Measurements from ENCODE around the gene PFAS.

Gene PFAS

DNA sequence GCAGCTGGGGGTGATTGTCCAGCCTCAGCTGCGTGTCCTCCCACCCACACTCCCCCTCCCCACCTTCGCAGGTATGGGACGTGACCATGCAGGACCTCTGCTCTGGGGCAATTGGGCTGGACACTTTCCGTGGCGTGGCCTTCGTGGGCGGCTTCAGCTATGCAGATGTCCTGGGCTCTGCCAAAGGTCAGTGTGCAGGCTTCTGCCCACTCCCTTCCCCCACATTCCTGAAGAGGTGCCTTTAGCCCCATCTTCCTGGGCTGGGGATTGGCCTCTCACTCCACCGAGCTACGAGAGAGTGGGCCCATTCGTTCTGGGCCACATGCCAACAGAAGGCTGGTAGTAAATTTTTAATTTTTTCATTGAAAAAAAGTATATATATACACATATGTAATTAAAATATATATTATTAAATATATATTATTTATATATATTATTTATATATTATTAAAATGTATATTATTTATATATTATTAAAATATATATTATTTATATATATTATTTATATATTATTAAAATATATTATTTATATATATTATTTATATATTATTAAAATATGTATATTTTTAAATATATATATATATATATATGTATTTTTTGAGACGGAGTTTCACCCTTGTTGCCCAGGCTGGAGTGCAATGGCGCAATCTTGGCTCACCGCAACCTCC is 18.5 kb downstream of the PFAS start:
- no peak for DNase-seq

DNA sequence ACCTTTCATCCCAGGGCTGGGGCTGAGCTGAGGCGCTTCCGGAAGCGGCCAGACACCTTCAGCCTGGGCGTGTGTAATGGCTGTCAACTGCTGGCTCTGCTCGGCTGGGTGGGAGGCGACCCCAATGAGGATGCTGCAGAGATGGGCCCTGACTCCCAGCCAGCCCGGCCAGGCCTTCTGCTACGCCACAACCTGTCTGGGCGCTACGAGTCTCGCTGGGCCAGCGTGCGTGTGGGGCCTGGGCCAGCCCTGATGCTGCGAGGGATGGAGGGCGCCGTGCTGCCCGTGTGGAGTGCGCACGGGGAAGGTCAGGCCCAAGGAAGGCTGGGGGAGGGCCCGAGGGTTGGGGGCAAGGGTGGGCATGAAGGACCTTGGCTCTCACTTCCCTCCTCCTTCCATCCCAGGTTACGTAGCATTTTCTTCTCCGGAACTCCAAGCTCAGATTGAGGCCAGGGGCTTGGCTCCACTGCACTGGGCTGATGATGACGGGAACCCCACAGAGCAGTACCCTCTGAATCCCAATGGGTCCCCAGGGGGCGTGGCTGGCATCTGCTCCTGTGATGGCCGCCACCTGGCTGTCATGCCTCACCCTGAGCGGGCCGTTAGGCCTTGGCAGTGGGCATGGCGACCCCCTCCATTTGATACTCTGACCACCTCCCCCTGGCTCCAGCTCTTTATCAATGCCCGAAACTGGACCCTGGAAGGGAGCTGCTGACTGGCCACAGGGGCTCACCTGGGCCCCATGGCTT is 19.6 kb downstream of the PFAS start:
- DNase-seq = no peak

DNA sequence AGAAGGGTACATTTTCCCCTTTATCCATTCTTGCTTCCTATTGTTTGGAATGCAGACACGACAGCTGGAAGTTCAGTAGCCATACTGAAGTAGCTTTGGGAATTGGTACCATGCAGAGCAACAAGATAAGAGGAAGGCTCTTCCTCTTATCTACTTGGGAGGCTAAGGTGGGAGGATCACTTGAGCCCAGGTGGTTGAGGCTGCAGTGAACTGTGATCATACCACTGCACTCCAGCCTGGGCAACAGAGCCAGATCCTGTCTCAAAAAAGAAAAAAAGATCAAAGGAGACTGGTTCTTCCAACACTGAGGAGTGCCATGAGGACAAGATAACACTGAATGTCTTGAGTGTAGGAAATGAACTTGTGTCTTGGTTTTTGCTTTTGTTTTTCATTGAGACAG is 23.3 kb downstream of the PFAS start:
- DNase-seq = no peak

DNA sequence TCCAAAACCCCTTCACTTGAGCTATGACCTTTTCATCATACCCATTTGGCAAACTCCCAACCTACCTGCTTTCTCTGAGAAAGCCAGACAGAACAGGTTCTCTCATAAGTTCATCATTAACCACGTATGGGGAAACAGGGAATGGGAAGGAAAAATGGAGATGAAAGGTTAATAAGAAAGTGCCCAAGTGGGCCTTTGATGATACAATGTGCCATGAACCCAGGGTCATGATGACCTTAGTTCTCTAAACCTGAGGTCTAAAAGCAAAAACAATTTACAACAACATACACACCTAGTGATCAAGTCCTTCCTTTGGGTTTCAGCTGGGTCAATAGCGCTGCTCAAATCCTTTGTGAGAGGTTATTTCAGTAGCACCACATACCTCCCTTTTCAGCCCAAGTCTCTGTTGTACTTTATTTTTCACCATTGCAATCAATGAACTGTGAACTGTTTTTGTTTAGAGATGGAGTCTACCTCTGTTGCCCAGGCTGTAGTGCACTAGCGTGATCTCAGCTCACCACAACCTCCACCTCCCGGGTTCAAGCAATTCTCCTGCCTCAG is 24.9 kb downstream of the PFAS start:
- no peak for DNase-seq

DNA sequence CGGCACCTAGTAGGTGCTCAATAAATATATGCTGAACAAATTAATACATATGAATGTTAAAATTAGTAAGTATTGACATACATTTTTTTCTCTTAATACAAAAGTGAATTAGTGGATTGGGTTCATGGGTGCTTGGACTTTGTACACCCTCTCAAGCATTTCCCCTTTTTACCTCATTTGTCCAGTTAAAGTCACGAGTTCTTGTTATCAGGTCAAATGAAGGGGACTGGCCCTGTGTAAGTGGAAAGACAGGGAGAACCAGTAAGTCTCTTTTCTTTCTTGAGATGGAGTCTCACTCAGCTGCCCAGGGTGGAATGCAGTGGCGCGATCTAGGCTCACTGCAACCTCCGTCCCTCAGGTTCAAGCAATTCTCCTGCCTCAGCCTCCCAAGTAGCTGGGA is 25.7 kb downstream of the PFAS start:
- DNase-seq = no peak

DNA sequence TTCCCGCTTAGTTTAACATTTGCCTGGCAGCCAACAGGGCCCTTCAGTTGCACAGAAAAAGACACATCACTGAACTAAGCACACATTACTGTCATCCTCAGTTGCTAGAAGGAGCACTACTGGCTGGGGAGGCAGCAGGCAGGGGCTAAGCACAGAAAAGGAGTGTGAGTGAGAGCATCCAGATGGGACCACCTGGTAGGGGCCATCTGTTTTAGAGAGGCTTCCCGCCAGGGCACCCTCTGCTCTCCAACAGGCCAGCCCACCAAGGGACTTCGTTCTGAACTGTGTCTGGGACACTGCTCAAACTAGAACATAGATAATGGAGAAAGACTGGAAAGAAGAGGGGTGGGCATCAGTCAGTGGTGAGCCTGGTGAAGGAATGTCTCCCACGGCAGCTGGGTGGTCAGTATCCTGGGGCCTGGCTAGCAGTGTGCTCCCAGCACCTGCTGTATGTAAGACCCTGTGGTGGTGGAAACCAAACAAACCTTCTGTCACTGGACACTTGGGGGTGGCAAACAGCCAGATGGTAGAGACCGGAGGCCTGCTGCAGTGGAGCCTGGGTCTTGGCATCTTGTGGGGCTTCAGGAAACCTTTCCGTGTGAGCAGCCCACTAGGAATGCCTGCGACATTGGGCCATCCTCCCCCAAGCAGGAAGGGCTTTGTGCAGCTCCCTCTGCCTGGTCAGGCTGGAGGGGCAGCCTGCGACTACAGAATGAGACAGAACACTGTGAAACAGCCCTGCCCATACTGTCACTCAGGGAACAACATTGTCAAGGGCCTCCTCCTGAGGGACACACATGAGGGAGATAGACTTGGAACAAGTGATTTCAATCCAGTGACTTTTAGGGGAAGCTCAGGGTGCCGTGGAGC is 26.6 kb downstream of the PFAS start:
- no peak for DNase-seq

DNA sequence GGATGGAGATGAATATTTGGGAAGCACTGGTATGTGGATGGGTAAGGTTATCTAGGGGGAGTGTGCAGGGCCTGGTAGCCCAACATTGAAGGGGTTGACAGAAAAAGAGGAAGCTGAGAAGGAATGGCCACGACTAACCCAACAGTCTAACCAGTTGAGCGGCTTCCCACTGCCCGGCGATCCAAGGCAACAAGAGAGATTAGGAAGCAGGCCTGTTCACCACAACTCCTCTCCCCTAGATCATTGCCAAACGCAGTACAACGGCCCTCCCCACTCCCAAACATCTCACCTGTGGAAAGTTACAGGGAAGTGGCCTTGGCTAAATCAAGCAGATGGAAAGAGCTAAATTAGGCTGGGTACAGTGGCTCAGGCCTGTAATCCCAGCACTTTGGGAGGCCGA is 28.2 kb downstream of the PFAS start:
- DNase-seq = no peak

DNA sequence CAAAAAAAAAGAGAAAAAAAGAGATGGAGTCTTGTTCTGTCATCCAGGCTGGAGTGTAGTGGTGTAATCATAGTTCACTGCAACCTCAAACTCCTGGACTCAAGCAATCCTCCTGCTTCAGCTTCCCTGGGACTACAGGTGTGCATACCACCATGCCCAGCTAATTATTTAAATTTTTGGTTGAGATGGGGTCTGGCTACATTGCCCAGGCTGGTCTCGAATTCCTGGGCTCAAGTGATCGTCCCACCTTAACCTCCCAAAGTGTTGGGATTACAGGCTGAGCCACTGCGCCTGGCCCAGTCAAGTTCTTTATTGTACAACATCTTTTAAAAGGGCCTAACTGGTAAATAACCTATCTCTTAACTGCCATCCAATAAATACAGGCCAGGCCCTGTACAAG is 33.3 kb downstream of the PFAS start:
- no peak for DNase-seq

DNA sequence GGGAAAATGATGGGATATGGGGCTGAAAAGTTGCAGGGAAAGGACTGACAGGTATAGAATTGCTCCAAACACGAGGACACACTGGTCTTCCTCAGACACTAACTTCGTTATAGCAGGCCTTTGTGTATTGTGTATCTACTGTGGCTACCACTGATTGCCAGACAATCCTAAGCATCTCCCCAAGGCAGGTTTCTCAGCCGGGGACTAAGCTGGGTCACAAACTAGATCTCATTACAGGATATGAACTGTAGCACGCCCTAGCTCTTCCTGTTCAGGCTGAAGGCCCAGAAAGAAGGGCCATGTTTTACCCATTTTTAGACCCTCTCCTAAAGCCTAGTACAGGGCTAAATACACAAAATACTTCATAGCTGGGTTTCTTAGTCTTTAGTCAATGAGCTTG is 34.3 kb downstream of the PFAS start:
- no peak for DNase-seq

DNA sequence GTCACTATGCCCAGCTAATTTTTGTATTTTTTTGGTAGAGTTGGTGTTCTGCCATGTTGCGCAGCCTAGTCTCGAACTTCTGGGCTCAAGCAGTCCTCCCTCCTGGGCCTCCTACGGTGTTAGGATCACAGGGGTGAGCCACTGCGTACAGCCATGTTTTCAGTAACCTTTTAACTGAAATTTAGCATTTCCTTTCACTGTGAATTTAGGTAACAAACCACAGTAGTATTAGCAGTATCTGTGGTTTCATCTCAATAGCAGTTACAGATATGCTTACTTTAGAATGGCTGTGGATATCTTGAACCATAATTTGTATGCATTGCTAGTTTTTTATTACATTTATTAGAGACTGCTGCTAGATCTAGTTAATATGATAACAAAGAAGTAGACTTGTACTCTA is 35.0 kb downstream of the PFAS start:
- DNase-seq = no peak

DNA sequence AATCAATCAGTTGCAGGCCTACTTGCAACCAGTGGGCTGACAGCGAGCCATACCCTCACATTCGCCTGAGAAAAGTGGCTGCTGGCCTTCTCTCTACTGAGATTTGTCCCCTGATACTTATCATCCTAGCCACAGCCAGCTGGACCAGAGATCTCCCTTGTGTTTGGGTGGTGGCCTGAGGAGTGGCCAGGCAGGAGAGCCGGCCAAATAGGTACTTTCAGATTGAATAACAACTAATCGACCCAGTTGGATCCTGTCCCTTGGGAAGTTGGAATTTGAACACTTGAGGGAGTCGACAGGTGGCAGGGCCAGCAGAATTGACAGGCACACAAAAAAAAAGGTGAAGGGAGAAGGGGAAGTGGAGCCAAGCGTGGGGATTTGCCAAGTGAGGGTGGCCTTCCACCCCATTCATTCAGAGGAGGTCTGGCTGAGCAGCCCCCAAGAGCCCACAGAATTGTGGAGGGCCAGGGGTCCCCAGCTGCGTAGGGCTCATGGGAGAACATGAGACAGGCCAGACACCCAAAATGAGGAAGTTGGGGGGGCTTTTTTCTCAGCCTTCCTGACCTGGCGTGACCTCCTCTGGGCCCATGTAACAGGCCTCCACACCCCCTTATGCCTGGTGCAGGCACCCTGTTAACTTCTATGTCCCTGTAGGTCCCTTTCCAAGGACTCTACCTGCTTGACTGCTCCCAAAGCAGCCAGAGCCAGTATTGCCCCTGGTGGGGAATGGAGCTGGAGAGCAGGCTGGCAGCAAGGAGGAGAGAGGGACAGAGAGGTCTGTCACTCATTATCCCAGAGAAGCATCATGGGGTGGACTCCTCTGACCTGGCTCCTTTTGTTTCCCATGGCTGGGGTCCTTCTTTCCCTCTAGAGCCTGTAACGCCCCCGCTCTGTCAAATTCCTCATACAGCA is 36.4 kb downstream of the PFAS start:
- no peak for DNase-seq

DNA sequence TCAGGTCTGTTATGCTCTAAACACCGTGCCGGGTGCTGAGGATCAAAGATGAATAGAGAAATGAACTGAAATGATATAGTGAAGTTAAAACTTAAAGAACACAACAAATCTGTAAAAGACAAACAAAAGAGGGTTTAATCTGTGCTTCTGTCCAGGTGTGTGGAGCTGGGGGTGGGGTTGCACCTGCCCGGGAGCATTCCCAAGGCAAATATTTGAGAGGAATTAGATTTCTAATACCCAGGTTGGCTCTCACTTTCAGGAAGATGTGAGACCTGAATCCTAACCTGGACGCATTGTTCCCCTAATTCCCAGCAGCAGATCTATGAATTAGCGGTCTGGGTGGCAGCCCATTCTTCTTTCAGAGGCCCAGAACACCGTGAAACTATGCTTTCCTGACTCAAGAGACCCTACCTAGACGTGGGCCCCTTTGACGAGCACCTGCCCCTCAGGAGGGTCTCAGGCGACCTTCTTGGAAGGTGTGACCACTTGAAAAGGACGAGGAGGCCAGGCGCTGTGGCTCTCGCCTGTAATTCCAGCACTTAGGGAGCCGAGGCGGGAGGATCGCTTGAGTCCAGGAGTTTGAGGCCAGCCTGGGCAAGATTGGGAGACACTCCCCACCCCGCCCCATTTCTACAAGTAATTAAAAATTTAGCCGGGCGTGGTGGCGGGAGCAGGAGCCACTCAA is 38.7 kb downstream of the PFAS start:
- DNase-seq = no peak

DNA sequence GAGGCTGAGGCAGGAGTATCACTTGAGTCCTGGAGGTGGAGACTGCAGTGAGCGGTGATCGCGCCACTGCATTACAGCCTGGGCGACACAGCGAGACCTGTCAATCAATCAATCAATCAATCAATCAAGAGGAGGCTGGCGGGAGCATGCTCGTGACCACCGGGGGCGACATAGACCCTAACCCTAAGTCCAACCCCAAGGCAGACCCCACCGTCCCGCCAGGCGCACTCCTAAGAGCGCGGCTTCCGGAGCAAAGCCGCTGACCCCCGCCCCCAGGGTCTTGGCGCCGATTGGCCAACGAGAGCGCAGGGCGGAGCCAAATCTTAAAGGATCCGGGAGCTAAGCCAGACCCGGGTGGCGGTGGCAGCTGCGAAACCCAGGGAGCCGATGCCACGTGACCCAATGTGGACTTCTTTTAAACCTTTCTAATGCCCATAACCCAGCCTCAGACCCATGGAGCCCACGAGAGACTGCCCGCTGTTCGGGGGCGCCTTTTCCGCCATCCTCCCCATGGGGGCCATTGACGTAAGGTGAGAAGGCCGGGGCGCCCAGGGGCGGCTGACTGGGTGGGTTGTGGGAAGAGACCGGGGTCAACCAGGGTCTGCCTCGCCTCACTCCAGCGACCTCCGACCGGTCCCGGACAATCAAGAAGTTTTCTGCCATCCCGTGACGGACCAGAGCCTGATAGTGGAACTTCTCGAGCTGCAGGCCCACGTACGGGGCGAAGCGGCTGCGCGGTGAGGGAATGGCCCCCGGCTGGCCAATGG is 39.4 kb downstream of the PFAS start, which contains the start of gene RANGRF:
Gene RANGRF (plus strand): TSS at position 335 of the 767 bp plus-strand sequence. CDS start 119 bp downstream, at position 454.
- peak; percentile 43 for DNase-seq

DNA sequence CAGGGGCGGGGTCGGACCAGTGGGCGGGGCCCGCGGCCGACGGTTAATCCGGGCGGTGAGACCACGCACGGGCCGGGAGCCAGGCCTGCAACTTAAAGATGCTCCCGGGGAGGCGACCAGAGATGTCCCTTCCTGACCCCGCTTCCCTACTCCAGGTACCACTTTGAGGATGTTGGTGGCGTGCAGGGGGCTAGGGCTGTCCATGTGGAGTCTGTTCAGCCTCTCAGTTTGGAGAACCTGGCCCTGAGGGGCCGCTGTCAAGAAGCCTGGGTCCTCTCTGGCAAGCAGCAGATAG is 40.0 kb downstream of the PFAS start:
- no peak for DNase-seq

DNA sequence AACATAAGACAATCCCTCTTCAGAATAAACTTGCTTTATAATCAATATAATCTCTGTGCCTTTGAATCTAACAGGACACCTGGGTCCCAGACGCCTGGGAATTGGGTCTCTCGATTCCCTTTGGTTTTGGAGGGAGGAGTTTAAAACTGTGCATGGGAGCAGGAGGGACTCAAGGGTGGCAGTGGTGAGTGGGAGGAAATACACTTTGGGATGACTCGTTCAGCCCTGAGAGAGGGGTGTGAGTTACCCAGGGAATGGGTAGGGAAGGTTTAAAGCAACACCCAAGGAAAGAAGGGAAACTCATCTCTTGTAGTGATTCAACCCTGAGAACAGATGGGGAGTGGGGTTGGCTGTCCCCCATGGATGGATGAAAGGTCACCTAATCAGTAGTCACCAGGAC is 41.0 kb downstream of the PFAS start:
- no peak for DNase-seq

DNA sequence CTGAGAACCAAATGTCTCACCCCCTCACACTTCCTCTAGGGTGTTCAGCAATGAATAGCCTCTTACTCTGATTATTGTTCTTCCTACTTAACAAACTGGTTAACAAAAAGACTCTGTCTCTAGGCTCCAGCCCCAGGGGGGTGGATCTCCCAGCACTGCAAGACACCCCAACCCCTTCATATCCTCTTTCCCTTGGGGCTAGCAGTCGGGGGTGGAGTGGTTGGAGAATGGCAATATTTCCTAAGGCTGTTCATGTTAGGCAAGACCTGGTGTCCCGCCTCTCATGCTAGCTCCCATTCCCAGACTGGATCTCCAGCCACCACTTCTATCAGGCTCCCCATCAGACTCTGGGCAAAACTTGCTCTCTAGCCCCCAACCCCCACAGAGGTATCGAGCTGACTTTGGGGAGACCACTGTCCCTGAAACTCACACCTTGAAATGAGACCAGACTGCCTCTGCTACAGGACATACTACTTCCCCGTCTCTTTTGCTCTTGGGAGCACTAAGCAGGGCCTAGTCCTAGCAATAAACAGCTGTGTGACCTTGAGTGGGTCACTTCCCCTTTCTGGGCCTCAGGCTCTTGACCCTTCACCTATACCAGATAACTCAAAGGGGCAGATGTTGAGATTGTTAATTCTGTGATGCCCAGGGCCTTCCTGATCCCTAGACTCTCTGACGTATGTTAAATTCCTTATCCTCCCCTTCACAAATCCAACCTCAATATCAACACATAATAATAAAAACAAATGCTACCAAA is 43.7 kb downstream of the PFAS start:
- DNase-seq = no peak

DNA sequence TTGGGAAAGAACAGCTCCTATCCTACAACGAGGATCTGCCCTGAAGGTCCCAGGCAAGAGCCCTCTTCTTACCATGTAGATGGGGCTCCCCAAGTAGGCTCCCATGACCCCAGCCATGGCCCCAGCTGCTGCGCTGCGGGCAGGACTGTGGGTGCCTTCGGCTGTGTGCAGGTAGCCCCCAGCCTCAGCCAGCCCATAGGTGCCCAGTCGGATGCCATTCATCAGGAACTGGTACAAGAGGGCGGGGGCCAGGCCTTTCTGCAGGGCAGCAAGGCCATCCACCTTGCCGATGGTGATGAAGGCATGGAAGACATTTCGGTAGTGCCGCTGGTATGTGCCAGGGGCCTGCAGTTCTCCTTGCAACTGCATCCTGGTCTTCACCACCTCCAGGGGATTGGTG is 45.3 kb downstream of the PFAS start:
- DNase-seq = no peak

DNA sequence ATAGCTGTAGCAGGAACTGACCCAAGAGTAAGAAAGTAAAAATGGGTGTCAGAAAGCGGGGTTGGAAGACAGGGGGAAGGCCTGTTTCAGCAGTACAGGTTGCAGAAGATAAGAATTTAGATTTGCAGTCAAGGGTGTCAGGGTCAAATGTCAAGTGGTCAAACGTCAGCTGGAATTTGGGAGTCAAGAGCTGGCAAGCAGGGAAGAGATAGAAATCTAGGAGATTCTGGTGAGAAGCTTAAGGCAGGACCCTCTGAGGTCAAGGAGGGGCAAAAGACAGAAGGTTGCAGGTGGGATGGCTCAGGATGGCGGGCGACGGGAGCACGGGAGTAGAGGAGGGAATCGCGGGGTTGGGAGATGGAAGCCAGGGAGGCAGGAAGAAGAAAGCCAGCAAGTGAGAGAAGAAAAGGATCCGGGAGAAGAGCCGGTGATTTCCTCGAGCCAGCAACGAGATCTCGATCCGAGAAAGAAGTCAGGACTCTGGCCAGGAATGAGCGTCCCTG is 45.8 kb downstream of the PFAS start:
- DNase-seq = no peak

DNA sequence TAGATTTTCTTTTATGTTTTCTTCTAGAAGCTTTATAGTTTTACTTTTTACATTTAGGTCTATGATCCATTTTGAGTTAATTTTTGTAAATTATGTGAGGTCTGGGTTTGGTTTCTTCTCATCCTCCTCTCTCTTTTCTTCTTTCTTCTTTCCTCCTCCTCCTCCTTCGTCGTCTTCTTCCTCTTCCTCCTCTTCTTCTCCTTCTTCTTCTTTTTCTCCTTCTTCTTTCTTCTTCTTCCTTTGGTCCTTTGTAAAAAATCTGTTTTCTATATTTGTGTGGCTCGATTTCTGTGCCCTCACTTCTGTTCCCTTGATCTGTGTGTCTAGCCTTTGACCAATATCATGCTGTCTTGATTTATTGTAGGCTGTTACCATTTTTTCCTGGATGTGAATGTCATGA is 51.1 kb downstream of the PFAS start:
- no peak for DNase-seq

DNA sequence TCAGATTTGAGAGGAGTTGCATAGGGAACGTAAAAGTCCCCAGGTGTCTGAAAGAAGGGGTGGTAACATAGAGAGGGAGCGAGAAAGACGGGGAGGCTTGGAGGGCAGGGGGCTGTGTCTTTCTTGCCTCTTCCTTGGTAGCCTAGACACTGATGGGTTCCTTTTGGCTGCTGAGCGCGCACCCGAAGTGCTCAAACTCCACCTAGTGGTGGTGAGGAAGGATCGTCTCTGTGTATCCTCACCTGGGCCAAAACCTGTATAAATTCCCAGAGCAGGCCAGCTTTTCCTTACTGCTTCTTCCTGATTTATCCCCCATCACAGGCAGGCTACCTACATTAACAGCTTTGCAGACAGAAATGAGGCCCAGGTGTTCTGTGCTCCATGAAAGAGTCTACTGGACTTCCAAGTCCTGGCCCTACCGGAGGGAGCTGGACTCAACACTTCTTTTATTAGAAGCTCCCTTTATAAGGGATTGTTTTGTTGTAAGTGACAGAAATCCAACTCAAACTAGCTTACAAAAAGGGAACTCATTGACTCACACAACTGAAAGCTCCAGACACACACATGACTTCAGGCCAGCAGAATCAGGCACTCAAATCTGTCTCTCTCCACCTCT is 51.6 kb downstream of the PFAS start:
- DNase-seq = peak; percentile 26
